Stimulated activated CD4-positive, alpha-beta T cell treated with anti-CD3 and anti-CD28 coated beads, Interleukin-4, amount 100 ng/mL, for 1 hour (primary cell): Measurements from ENCODE around the gene CKAP5.
"Not testable (repeated sequence)": the region's sequence is repeated elsewhere in the genome, so short reads cannot be mapped to it uniquely, and the experiment has no call there.

ENCODE experiments used
- DNase-seq: peaks from one replicate; pipeline ENCODE4 v3.0.0-alpha.2; 2020

Gene CKAP5

DNA sequence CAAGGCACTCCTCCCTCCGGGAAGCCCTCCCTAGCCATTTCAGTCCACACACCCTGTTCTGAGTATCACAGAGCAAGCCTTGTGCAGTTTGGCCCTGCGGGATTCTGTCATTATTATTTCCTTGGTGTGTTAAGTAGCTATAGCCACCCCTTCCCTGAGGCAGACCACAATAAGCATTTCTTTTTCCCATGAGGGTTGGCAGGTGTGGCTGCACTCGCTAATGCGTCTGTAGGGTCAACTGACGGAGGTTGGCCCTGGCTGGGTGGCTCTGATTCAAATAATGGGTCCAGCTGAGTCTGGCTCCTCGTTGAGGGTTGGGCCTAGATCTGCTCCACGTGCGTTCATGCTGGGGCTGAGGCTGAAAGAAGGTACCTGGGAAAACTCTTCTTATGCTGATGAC, 122.0 kb downstream of the CKAP5 start:
- no peak for DNase-seq

DNA sequence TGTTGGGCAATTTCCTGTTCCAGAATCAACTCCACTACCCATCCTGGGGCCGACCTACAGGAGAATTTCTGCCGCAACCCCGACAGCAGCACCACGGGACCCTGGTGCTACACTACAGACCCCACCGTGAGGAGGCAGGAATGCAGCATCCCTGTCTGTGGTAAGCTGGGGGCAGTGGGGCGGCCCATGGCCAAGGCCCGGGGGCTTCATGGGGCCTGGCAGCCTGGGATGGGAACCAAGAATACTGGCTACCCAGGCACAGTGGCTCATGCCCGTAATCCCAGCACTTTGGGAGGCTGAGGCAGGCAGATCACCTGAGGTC, 122.8 kb downstream of the CKAP5 start:
- DNase-seq, result no peak

DNA sequence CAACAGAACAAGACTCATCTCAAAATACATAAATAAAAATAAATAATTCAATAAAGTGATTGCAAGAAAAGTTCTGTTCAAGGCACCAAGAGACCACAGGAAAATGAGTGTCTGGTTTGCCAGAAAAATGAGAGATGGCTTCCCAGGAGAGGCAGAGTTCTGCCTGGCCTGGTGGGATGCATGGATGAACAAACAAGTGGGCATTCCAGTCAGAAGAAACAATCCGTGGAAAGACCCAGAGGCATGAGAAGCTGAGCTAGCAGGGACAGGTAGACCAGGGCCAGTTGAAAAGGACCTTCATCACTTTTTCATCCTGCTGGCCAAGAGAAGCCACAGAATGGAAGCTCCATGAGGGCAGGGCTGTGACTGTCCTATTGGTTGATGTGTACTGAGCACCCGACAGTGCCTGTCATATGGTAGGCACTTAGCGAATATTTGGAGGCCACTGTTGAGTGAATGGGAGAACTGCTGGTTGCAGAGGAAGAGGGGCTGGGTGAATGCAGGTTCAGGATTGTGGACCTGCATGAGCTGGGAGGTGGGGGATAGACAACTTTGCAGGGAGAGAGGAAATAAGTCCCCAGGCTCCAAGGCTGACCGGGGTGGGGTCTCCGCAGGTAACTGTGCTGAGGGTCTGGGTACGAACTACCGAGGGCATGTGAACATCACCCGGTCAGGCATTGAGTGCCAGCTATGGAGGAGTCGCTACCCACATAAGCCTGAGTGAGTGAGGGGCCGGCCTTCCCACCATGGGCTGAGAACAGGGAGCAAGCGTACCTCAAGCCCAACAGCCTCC, 123.3 kb downstream of the CKAP5 start:
- no peak for DNase-seq

DNA sequence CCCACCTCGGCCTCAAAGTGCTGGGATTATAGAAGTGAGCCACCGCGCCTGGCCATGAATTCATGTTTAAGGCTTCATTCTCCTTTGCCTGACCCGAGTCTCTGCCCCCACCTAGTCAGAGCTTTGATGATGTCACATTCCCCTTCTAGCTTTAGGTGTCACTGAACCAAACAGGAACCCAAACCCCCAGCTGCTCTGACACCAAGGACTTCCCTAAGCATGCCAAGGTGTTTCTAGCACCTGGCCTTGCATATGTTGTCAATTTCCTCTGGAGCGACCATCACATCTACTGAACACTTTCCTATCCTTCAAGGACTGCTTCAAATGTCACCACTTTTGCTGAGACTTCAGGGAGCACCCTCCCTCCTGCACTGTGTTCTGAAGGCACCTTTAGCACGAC, 124.8 kb downstream of the CKAP5 start:
- DNase-seq, result no peak

DNA sequence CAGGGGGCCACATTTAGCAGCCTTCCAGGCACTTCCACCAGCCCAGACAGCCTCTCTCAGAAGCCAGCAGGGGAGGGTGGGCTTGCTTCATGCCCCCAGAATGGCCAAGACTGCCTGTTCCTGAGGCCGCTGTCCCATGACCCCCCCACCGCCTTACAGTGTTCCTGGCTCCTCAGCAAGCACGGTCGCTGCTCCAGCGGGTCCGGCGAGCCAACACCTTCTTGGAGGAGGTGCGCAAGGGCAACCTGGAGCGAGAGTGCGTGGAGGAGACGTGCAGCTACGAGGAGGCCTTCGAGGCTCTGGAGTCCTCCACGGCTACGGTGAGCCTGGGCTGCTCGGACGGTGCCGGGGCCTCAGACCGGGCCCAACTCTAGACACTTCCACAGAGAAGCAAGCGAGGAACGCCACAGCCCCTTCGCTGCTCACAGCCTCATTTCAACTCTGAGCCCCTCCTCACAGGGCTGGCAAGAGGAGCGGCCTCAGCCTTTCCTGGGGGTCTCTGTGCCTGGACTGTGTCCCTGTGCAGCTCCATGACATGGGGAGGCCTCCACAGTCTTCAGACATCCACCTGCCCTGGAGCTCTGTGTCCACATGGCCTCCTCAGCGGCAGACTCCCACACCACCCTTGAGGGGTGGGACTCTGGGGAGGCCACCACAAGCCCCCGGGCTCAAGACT, 126.4 kb downstream of the CKAP5 start:
- DNase-seq, result no peak

DNA sequence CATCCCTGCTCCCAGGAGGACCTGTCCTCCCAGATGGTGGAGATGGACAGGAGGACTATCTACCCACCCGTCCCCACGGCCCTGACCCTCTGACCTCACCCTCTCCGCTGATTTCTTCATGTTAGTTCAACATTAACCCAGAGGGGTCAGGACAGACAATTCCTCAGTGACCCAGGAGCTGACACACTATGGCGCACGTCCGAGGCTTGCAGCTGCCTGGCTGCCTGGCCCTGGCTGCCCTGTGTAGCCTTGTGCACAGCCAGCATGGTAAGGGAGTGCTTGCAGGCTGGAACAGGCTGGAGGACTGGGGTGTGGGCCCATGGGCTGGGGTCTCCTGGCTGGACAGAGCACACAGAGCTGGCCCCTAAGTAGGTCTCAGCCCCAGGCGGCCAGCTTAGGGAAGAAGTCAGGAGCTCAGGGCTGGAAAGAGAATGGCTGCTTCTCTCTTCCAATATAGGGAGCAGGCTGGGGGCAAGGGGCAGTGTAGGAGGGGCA, 127.0 kb downstream of the CKAP5 start, which contains the start of gene F2:
F2 (plus strand) TSS at position 166 of the 495 bp plus-strand sequence; CDS start at position 189, 23 bp downstream.
- no peak for DNase-seq

DNA sequence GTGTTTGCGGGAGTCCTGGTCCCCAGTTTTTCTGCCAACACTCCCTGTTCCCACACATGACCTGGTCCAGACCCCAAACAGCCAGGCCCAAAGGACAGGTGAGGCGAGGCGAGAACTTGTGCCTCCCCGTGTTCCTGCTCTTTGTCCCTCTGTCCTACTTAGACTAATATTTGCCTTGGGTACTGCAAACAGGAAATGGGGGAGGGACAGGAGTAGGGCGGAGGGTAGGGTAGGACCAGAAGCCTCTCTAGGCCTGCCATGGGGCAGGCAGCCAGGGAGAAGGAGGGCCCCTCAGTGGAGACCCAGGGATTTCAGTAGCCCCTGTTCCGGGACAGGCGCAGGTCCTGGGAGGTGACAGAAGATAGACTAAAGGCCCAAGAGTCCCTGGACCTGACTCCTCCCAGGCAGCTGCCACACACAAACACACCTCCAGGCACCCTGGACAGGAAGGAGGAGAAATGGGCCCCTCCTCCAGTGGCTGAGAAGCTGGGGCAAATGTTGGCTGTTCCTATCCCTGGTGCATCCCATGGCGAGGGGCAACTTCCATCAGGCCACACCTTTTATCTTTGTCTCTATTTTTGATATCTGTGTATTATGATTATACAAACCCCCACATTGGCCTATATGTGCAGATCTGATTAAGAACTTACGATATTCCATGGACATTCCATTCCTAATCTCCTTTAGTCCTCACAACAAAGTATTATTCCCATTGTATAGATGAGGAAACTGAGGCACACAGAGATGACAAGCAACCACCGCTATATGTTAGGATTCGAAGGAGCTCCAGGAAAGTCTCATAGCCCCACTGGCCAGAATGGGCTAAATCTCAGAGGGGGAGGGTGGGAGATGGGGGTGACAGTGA, 127.7 kb downstream of the CKAP5 start:
- DNase-seq, result no peak

DNA sequence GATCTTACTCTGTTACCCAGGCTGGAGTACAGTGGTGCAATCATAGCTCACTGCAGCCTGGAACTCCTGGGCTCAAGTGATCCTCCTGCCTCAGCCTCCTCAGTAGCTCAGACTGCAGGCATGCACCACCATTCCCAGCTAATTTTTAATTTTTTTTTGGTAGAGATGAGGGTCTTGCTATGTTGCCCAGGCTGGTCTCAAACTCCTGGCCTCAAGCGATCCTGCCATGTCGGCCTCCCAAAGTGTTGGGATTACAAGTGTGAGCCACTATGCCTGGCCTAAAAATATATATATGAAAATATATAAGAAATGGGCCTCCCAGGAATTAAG, 128.3 kb downstream of the CKAP5 start:
- DNase-seq, result not testable (repeated sequence)

DNA sequence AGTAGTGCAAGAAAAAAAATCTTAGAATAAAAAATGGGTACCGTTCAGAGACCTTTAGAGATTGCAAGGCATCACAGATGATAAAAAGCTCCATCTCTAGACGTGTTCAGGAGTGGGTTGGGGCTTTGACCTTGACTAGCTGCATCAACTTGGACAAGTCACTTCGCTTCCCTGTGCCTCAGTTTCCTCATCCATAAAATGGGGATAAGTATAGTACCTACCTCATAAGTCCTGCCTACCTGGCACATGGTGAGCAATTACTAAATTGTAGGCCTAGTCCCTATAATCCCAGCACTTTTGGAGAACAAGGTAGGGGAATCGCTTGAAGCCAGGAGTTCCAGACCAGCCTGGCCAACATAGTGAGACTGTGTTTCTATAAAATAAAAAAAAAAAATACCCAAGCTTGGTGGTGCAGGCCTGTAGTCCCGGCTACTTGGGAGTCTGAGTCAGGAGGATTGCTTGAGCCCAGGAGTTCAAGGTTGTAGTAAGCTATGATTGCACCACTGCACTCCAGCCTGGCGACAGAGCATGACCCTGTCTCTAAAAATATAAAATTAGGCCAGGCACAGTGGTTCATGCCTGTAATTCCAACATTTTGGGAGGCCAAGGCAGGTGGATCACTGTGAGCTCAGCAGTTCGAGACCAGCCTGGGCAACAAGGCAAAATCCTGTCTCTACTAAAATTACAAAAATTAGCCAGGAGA, 133.1 kb downstream of the CKAP5 start:
- no peak for DNase-seq

DNA sequence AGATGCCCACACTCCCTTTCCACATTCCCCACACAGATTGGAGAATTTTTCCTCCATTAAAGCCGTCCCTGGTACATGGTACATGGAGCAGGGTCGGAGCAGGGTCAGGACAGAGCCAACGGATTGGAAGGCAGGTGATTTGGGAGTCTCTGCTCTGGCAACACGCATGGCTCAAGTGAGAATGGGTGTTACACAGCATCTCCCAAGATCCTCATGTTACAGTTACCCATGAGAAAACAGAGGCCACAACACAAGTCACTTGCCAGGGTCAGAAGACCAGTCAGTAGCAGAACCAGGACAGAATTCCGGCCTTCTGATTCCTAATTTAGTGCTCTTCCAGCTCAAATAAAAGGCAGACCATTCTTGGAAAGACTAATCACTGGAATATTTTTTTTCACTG, 134.8 kb downstream of the CKAP5 start:
- no peak for DNase-seq

DNA sequence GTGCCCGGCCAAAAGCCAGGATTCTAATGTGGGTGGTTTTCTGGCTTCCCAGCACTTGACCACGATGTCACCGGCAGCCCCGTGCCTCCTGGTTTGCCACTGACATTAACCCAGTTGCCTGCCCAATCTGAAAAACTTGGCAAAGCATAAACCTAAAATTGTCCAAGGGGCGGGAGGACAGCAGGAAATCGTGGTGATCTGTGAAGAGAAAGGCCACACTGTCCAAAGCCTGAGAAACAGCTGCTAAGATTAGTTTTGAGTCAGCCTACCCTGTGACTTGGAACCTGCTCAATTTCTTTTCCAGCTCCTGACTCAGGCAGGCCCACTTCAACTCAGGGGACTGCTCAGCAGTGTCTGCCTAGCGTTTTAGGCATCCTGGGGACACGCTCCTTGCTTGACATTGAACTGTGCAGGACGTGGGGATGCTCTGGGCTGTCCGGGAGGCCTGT, 135.2 kb downstream of the CKAP5 start:
- DNase-seq, result no peak

DNA sequence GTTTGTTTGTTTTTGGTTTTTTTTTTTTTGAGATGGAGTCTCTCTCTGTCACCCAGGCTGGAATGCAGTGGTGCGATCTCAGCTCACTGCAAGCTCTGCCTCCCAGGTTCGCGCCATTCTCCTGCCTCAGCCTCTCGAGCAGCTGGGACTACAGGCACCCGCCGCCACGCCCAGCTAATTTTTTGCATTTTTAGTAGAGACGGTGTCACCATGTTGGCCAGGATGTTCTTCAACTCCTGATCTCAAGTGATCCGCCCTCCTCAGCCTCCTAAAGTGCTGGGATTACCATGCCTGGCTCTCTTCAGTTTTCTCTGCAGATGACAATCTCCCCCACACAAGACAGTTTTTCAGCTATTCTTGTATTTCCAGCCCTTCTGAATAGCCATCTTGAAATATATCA, 136.7 kb downstream of the CKAP5 start:
- not testable (repeated sequence) for DNase-seq

DNA sequence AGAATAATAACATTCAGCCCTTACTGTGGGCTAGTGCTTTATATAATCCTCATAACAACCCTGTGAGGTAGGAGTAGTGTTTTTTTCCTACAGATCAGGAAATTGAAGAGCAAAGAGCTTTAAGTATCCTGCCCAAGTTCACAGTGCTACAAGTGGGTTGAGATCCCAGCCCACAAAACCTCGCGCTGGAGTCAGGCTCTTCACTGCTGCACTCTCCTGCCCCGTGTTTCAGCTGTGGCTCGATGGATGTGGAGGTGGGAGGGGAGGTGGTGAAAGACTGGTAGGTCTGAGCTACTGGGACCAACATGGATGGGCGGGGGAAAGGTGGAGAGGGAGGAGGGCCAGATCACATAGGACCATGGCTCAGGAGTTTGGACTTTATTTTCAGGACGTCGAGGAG, 139.2 kb downstream of the CKAP5 start:
- no peak for DNase-seq

DNA sequence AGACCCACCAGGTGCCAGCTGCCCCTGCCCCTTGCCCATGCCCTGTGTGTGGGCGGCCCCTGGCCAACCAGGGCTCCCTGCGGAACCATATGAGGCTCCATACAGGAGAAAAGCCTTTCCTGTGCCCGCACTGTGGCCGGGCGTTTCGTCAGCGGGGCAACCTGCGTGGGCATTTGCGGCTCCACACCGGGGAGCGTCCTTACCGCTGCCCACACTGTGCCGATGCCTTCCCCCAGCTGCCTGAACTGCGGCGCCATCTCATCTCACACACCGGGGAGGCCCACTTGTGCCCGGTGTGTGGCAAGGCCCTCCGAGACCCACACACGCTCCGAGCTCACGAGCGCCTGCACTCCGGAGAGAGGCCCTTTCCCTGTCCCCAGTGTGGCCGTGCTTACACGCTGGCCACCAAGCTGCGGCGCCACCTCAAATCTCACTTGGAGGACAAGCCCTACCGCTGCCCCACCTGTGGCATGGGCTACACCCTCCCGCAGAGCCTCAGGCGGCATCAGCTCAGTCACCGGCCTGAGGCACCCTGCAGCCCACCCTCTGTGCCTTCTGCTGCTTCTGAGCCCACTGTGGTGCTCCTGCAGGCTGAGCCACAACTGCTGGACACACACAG, 140.9 kb downstream of the CKAP5 start:
- no peak for DNase-seq

DNA sequence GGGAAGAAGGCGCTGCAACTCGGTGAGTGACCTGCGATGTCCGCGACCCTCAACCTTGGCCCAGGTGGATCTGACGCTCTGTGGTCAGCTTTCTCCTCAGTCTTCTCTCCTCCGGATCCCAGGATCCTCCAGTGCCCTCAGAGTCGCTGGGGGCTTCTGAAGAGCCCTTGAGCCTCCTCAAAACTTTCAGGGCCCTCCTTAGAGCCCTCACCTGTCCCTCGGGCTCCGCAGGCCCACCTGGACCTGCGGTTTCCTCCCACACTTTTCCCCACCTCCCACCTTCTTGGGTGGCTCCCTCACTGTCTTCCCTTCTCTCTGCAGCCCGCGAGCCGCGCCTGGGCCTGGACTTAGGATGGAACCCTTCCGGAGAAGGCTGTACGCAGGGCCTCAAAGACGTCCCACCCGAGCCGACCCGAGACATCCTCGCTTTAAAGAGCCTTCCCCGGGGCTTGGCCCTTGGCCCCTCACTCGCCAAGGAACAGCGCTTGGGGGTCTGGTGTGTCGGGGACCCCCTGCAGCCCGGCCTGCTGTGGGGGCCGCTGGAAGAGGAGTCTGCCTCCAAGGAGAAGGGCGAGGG, 144.9 kb downstream of the CKAP5 start:
- DNase-seq, result no peak

DNA sequence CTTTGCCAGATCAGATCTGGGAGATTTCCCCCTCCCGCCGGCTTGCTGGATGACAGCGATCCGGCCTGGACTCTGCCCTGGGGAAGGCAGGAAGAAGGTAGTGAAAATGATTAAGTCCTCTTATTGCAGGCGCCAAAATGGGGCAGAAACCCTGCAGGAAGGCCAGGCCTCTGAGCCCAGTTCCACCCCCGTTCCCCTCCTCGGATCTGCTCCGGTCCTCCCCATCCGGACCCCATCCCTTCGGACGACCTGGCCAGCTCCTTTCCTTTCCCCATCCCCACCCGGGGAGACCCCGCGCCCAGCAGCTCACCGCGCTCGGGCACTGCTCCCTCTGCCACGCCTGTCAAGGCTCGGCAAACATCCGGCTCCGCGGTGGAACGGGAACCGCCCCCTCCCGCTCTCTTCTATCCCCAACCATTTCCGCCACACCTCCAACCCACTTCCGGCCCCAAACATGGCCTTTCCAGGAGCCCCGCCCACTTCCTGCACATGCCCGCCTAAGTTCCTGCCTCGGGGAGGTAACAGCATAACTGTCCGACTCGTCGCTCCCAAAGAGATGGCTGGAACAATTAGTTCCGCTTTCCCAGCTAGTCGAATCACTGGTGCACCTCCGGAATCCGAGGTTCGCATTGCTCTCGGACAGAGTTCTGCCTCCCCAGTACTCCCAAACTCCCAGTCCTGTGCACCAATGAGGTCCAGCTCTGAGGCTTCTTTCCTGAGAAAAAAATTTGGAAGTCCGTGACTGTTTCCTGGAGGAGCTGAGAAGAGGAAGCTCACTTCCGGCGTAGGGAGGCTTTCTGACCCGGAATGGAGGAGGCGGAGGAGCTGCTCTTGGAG, 145.6 kb downstream of the CKAP5 start, which contains the start of the genes ARHGAP1 and ZNF408:
ARHGAP1 (minus strand) TSS at position 379 of the 837 bp plus-strand sequence. CDS start 4,512 bp downstream, outside the sequence.
ZNF408 (plus strand) TSS at position 791 of the 837 bp plus-strand sequence; CDS start at position 808, 17 bp downstream.
- DNase-seq, result peak; percentile 99

DNA sequence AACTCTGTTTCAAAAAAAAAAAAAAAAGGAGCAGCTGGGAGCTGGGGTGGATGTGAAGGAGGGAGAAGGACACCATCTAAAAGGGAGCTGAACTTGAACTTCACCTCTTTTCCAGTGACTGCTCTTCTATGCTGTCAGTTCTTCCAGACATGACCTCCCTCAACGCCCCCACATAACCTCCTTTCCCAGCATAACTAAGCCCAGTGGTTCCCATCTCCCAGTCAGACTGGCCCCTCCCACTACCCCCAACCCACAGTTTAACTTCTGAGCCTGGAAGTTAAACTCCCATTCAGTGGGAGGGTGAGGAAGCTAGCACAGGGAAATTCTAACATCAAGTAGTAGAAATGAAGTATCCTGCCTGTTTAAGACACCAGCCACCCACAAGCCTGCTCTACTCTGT, 147.5 kb downstream of the CKAP5 start:
- no peak for DNase-seq

DNA sequence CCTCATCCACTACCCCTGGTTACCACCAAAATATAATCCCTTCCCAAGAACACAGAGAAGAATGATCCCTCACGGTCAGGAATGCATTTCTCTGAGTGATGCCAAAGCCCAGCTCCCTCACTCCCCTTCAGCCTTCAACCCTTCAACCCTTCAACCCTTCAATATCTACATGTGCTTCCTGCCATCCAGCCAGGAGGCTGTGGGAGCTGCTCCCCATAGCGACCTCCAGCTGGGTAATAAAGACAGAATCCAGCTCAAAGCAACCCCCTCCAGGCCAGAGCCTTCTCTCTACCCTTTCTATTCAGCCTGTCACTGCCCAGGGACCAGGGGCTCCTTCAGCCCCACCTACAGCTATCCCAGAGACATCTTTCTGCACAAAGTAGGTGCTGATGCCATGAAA, 148.4 kb downstream of the CKAP5 start:
- DNase-seq, result no peak

DNA sequence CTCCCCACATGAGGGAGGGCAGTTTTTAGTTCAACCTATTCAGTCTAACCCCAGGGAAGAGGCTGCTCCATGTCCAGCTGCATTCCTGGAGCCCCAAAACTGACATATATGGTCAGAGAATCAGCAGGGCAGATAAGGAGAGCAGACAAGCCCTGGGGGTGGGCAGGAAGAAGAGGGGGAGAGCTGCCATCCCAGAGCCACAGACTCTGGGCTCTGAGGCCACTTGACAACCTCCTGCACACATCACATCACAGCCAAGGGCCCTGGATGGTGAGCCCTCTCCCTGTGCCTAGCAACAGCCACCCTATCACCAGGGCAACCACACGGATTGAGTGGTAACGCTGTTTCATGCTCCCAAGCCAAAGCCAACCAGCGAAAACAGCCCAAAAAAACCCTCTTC, 148.8 kb downstream of the CKAP5 start:
- no peak for DNase-seq

DNA sequence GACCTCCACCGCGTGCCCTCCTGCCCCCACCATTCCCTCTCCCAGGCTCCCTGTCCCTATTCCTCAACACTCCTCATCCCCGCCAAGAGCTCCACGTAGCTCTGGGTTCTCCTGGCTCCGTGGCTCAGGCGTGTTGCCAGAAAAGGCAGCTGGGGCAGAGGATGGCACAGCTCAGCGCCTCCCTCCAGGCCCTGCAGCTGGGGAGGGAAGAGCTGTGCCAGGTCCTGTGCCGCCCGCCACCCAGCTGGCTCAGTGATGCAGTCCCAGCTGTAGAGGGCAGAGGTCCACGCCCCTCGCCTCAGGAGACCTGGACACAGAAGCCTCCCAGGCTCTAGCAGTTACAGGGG, 149.9 kb downstream of the CKAP5 start:
- DNase-seq, result no peak
